GM10248 (cell line): ENCODE data around the gene FMC1.

Experiments used
- CTCF ChIA-PET: fragments of 300-600 bp; sonication (Branson Sonifier 250); formaldehyde crosslinking; extraction: SDS; loops from one replicate; lab custom pipeline; 2021; ENCODE audit warnings: antibody characterized with exemption; lab: Yijun Ruan, JAX
- POLR2A ChIA-PET: fragments of 350-650 bp; sonication (Branson Sonifier 250); formaldehyde crosslinking; extraction: SDS; loops from one replicate; lab custom pipeline; 2020; ENCODE audit warnings: antibody characterized with exemption; lab: Yijun Ruan, JAX
- DNase-seq: peaks from one replicate; pipeline ENCODE4 v3.0.0; 2012; ENCODE audit errors: extremely low spot score
- CTCF ChIP-seq: IDR thresholded peaks from 2 replicates; pipeline ENCODE4 v1.5.1; 2012; ENCODE audit warnings: mild to moderate bottlenecking, low read depth; ENCODE audit errors: extremely low read depth, missing control alignments, control extremely low read depth

Gene FMC1

DNA sequence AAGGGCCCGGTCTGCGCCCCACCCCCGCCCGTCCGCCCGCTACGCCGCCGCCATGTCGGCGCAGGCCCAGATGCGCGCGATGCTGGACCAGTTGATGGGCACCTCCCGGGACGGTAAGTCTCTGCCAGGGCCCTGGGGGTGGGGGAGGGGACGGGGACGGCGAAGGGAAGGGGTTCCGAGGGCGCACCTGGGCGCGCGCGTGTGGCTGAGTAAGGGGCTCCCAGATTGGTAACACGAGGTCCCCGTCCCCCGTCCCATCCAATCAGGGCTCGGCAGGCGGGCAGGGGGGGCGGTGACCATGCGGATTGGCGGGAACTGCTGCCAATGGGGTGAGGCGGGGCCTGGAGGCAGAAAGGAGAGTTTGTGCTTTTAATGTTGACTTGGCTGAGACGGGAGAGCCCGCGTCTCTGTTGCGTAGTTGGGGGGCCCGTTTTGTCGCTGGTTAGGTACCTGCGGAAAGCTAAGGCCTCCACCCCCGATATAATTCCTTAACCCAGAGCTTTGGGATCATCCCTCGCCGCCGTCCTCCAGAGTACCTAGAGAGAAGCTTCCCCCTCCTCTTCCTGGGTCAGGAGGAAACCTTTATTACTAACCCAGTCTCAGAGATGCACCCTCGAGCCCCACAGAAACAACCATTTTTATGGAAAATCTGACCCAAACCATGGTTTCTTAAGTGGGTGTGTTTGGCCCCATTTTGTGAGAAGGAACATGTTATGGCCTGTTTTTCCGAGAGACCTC lies 19.2 kb downstream of the FMC1 start:
- ChIA-PET CTCF (no interaction called here), POLR2A (interaction anchor here (1.1 to 1.7 kb wide), 5 partner anchors 10 to 1466 kb away, joined by 3 to 14 read pairs (median 5); no protein-coding TSS in a partner anchor)
- DNase-seq = peak; percentile 96
- TF ChIP-seq CTCF = no peak

- no peak for TF ChIP-seq CTCF
- DNase-seq = no peak
- ChIA-PET POLR2A (no interaction called here), CTCF (no interaction called here)
Measured at GRCh38 chr7:139360948-139361307, 19.8 kb downstream of the FMC1 start.

DNA sequence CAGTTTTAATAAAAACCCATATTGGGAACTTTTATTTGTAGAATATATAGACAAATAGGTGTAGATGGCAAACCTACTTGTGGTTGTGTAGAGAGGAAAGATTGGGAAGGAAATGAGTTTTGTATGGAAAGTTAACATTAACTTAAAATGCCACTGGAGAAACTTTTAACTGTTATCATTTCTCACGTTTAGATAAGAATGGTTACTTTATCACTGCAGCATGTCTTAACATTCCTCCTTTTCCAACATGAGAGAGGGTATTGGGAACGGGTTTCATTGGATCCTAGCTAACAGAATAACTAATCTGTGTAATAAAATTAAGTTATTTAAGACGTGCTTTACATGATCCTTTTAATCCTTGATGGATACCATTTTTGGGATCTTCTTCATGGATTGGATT lies 20.4 kb downstream of the FMC1 start:
- no peak for TF ChIP-seq CTCF
- ChIA-PET CTCF (interaction anchor here (1.4 kb wide), 1 partner anchor 9 kb away, joined by 4 read pairs; no protein-coding TSS in a partner anchor), POLR2A (no interaction called here)
- DNase-seq = no peak

GRCh38 chr7:139362302-139362701 lies 21.2 kb downstream of the FMC1 start:
- no peak for DNase-seq
- ChIA-PET CTCF (interaction anchor here (1.4 kb wide), 1 partner anchor 8 kb away, joined by 4 read pairs; no protein-coding TSS in a partner anchor), POLR2A (no interaction called here)
- no peak for TF ChIP-seq CTCF

GRCh38 chr7:139362981-139363380 lies 21.8 kb downstream of the FMC1 start:
- ChIA-PET POLR2A (no interaction called here), CTCF (interaction anchor here (1.0 kb wide), 1 partner anchor 10 kb away, joined by 3 read pairs; no protein-coding TSS in a partner anchor)
- DNase-seq = no peak
- TF ChIP-seq CTCF = no peak

DNA sequence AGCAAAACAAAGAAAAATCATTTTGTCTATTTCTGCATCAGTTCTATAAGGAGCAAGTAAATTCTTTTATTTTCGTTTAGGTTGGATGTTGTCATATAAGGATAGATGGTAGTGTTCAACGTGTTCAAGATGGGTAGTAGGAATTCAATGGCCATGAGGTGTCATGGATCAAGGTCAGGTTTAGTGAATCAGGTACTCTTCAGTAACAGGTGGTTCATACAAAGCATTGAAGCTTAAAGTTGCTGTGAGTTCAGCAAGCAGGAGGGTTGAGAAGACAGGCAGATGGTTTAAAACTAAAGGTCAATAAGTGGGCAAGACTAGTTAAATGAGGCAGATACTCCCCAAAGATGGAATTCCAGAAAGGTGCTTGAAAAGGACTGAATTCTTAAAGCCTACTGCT lies 24.2 kb downstream of the FMC1 start:
- POLR2A ChIA-PET = no interaction called here
- CTCF ChIA-PET = interaction anchor here (2.9 kb wide), 1 partner anchor 19 kb away, joined by 7 read pairs; no protein-coding TSS in a partner anchor
- no peak for TF ChIP-seq CTCF
- DNase-seq = no peak
